SW480 (cell line): ENCODE results near the gene SLC2A4RG.

Experiments
- DNase-seq: peaks from one replicate; pipeline ENCODE4 v3.0.0-alpha.2; 2016; ENCODE audit warnings: low spot score

The SLC2A4RG gene

GRCh38 chr20:63778034-63778752 lies 38.6 kb downstream of the SLC2A4RG start:
- no peak for DNase-seq

GRCh38 chr20:63778857-63779256 lies 39.3 kb downstream of the SLC2A4RG start:
- no peak for DNase-seq

- DNase-seq, result no peak
Measured at GRCh38 chr20:63781181-63781580, 41.6 kb downstream of the SLC2A4RG start.

DNA sequence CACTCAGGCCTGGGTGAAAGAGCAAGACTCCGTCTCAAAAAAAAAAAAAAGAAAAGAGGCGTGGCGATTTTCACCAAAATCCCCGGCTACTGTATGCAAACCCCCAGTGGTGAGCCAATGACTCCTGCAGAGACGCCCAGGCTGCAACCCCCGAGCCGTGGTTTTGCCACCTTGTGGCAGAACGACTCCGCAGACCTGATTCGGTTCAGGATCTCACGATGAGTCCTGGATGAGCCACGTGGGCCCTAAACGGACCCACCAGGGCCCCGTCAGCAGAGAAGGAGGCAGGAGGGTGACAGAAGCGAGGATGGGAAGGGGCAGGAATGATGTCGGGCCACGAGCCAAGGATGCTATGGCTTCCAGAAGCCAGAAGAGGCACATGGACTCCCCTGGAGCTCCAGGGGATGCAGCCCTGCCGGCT lies 42.5 kb downstream of the SLC2A4RG start:
- no peak for DNase-seq

- peak; percentile 52 for DNase-seq
Measured at GRCh38 chr20:63782521-63782971, 43.0 kb downstream of the SLC2A4RG start.

DNA sequence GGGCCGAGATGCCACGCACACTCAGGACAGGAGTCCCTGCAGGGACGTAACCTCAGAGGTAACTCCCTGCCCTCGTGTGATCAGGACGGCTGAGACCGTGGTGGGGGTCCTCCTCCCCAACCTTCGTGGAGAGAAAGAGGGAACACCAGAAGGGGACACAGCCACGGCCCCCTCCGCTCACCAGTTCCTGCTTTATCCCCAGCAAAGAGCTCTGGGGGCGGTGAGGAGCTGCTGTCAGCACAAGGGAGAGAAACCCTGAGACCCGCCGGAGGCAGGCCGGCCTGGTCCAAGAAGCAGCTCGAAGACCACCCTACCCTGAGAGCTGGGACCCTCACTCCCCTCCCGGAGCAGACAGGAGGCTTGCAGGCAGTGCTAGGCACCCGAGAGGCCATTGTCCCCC lies 44.4 kb downstream of the SLC2A4RG start:
- DNase-seq, result no peak

DNA sequence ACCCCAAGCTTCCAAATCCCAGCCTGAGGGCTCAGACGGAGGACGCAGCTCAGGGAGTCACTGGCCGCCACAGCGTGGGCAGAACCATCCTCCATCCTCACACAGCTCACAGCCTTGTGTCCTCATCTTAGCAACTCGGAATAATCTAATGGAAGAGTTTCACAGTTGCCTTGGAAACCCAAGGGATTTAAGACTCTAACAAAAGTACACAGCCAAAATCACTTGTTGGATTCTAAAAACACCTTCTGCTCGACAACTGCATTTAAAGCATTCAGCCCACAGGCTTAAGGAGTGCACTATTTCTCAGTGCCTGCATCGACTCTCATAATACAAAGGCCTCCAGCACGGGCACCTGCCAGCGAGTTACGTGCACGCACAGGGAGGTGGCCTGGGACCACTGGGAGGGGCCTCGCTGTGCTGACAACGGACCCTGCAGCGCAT lies 46.1 kb downstream of the SLC2A4RG start:
- no peak for DNase-seq

DNA sequence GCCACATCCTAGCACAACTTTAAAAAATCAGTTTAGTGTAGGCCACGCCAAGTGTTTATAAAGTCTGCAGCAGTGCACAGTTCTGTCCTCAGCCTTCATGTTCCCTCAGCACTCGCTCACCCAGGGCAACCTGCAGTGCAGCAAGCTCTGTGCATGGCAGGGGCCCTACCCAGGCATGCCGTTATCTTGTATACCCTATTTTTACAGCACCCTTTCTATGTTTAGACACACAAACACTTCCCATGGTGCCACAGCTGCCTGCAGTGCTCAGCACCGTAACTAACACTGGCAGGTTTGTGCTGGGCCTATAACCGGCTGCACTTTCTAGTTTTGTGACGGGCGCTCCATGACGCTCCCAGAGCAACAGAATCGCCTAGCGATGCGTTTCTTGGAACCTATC lies 47.7 kb downstream of the SLC2A4RG start:
- no peak for DNase-seq

GRCh38 chr20:63787749-63788148 lies 48.2 kb downstream of the SLC2A4RG start:
- DNase-seq, result no peak

DNA sequence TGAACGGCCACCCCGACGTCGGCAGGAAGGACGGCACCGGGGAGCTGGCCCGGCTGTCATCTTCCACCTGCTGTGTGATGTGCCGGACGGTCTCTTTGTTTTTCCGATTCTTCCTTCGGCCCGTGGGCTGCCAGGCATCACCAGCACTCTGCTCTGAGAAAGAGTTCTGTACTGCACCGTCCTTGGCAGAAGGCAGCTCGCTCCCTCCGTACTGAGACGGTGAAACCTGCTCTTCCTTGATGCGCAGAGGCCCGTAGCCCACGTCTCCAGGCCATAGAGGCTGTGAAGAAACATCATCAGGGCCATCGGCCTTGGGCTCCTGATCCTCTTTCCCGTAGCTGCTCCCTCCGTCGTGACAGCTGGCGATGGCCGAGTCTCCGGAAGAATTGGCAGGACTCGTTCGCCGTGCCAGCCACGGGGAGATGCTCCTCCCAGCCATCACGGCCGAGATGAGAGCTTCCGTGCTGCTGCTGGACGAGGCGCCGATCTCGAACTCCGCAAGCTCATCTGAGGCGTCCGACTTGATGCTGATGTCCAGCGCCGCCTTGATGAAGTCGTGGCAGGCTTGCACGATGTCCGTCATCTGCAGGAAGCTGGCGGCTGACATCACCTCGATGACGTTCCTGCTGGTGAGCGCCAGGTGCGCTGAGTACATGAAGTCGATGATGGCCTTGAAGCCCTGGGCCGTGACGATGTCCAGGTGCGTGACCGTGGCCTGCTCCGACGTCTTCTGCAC lies 50.4 kb downstream of the SLC2A4RG start:
- DNase-seq, result no peak

DNA sequence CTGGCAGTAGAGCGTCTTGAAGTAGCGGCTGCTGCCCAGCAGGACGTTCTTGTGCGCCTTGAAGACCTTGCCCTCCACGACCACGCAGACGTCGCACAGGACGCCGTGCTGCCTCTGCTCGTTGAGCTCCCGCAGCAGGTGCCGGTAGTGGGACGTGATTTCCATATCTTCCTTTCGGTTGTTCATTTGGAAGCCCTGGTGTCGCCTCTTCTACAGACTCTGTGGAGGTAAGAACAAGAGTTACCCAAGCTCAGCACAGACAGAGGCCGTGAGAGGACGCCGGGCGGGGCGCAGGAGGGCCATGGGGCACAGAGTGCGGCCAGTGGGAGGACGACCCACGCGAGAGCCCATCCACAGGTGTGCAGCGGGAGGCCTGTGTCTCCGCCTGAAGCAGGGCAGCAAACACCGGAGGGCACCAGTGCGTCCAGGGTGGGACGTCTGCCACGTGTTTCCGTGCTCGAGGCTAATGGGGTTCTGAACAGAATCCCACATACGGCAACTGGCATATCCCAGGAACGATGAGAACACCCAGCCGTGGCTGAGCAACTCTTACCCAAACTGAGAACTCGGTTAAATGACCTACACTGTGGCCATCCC lies 51.1 kb downstream of the SLC2A4RG start:
- no peak for DNase-seq

GRCh38 chr20:63791497-63792156 lies 52.1 kb downstream of the SLC2A4RG start:
- DNase-seq, result no peak

DNA sequence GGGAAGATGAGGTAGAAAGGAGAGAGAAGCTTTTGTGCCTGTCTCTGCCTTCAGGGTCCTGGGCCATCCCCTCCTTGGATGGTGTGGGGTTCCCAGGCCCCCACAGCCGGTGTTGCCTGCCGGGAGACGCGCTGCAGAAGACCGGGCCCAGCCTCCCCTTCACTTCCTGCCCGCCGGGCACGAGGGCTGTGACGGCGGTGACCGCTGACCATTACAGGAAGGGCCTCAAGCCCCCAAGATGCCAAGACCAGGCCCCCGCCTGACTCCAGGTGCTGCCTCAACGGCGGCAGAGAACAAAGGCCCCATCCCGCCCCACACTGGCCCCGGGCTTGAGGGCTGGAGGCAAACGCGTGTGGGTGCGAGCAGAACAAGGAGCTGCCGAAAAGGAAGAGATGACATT lies 53.3 kb downstream of the SLC2A4RG start:
- no peak for DNase-seq
